Ovary (tissue), 3 donors: Measurements from ENCODE around the gene CLIC4.

Experiments used
- EP300 ChIP-seq: sonication (generic); formaldehyde crosslinking; IDR thresholded peaks from one replicate; pipeline ENCODE4 v1.6.1; 2017; ENCODE audit warnings: antibody characterized with exemption
- POLR2A ChIP-seq: fragments of 450-650 bp; IDR thresholded peaks from one replicate; pipeline ENCODE4 v1.6.1; 2017; ENCODE audit warnings: antibody characterized with exemption, mild to moderate bottlenecking, moderate library complexity
- TF ChIP-seq, protein P1 (sequence below), 3 donors: fragments of 450-650 bp in 2 of 3; fragments of 200-600 bp in 1 of 3; IDR thresholded peaks; one replicate each; pipeline versions ENCODE4 v1.5.1 to v1.8.0; 2016 to 2022; ENCODE audit warnings: antibody characterized with exemption in 3 of 3, mild to moderate bottlenecking in 1 of 3
- donor health status: DM: no; HTN: no; CAD: no.

DNA sequence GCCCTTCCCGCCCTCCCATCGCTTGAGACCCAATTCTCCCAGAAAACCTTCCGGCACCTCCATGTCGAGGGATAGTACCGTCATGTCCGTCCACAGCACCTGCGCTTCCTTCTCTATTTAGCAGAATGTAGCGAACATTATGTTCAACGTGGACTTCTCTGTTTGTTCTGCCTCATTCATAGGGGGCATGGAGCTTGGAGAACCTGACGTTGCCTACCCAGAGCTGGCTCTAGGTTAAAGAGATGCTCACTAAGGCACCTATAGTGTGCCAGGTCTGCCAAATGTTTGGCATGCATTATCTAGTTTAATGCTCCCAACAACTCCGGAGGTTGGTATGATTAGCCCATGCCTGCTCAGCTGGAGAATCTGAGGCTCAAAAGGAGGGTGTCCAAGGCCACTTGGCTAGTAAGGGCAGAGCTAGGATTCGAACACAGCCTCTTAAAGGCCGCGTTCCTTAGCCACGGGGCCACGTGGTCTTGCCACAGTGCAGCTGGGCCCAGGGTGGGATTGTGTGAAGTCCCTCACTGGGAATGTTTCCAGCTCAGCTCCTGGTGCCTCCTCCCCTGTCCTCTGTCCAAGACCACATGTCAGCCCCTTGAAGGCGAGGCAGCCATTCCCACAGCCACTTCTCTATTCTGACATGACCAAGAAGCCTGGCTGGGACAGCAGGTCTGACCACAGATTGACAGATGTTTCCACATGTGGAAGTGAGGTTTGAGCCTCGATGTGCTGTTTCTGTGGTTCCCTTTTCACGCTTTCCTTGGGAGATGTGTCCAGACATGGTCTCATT, 127.0 kb downstream of the CLIC4 start:
- TF ChIP-seq, protein P1, sequence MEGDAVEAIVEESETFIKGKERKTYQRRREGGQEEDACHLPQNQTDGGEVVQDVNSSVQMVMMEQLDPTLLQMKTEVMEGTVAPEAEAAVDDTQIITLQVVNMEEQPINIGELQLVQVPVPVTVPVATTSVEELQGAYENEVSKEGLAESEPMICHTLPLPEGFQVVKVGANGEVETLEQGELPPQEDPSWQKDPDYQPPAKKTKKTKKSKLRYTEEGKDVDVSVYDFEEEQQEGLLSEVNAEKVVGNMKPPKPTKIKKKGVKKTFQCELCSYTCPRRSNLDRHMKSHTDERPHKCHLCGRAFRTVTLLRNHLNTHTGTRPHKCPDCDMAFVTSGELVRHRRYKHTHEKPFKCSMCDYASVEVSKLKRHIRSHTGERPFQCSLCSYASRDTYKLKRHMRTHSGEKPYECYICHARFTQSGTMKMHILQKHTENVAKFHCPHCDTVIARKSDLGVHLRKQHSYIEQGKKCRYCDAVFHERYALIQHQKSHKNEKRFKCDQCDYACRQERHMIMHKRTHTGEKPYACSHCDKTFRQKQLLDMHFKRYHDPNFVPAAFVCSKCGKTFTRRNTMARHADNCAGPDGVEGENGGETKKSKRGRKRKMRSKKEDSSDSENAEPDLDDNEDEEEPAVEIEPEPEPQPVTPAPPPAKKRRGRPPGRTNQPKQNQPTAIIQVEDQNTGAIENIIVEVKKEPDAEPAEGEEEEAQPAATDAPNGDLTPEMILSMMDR (IDR thresholded peaks at IDR 0.05): no peak
- TF ChIP-seq EP300 (no peak), POLR2A (no peak)
